GM06990 (cell line): ENCODE measurements around the gene FES.
A peak's percentile ranks its signal among the peaks of the same experiment; 100 is the strongest.
"Not testable (repeated sequence)": the region's sequence is repeated elsewhere in the genome, so short reads cannot be mapped to it uniquely, and the experiment has no call there.

Experiments
- DNase-seq: peaks from one replicate; pipeline ENCODE4 v3.0.0-alpha.2; 2011; ENCODE audit not compliant: insufficient read length; ENCODE audit errors: extremely low read depth
- H3K27me3 ChIP-seq: replicated peaks from 2 replicates; pipeline ENCODE4 v1.6.0; 2011; ENCODE audit warnings: low read length; ENCODE audit not compliant: control insufficient read depth, insufficient read depth
- H3K36me3 ChIP-seq: 2 replicates; pipeline ENCODE4 v1.5.1; 2011; ENCODE audit warnings: low read length; ENCODE audit not compliant: control insufficient read depth, insufficient read depth
- H3K4me3 ChIP-seq: replicated peaks from 2 replicates; pipeline ENCODE4 v1.5.1; 2011; ENCODE audit warnings: low read depth, mild to moderate bottlenecking, control low read depth, low read length
- CTCF ChIP-seq: IDR thresholded peaks from 2 replicates; pipeline ENCODE4 v1.5.1; 2011; ENCODE audit warnings: low read length, control low read depth, mild to moderate bottlenecking, inconsistent platforms; ENCODE audit not compliant: insufficient read depth, poor library complexity, severe bottlenecking

The FES gene

DNA sequence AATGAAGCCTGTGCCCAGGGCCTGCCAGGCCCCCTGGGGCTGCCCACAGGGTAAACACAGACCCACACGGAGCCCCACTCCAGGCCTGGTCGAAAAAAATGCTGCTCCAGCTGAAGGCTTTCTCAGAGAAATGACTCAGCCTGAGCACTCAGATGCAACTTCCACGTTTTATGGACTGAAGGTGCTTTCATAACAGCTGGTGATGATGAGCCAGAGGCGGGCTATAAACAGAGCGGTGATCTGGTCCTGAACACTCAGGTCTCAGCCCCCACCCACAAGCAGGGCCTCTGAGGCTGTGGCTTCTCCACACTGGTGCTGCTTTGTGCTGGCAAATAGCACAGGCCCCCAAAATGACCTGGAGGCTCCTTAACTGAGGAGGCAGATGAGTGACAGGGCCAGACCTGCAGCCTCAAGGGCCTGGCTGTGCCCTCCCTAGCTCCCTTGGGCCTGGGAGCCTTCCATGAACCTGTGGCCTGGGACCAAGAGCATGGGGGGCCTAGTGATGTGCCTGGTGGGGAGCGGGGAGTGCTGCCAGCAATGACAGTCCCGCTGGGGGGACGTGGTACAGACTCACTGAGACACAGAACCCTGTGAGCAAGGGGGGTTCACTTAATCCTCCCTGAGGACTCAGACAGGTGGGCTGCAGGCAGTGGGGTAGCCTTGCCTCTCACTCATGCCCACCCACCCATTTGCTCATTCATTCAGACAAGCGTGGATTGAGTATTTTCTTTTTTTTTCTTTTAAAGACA, 38.9 kb upstream of the FES start:
- no peaks in the 10 kb centered on the region for H3K27me3 ChIP-seq
- no peak overlapping the region for H3K4me3 ChIP-seq
- TF ChIP-seq CTCF: no peak
- peak; percentile 59 for DNase-seq
- H3K36me3 ChIP-seq: no peaks in the 10 kb centered on the region

DNA sequence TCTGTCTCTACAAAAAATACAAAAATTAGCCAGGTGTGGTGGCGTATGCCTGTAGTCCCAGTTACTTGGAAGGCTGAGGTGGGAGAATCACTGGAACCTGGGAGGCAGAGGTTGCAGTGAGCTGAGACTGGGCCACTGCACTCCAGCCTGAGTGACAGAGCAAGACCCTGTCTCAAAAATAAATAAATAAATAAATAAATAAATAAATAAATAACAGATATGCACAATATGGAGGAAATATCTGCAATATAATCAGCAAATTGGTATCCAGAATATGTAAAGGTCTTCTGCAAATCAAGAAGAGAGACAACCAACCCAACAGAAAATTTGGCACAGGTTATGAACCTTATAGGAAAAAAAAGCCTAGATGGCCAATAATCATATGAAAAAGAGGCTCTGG, 34.9 kb upstream of the FES start:
- not testable (repeated sequence) for H3K27me3 ChIP-seq, H3K4me3 ChIP-seq, DNase-seq, H3K36me3 ChIP-seq

GRCh38 chr15:90851114-90851513, 33.2 kb upstream of the FES start:
- Histone ChIP-seq H3K27me3 (no peaks in the 10 kb centered on the region), H3K36me3 (no peaks in the 10 kb centered on the region), H3K4me3 (no peak overlapping the region)
- no peak for DNase-seq
- no peak for TF ChIP-seq CTCF

DNA sequence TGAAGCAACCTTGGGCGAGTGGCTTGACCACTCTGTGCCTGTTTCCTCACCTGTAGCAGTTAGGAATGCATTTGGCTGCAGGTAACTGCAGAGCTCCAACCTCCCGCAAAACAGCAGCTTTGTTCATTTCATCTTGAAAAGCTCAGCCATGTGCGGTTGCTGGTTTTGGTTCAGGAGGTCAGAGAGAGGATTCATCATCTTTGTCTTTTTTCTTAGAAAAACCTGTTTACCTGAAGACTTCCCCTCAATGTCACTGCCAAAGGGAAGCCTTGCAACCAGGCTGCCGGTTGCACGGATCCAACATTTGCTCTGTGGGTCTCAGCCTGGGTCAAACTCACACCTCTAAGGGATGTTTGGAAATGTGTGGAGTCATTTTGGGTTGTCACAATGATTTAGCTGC, 32.4 kb upstream of the FES start:
- Histone ChIP-seq H3K36me3 (no peaks in the 10 kb centered on the region), H3K27me3 (no peaks in the 10 kb centered on the region), H3K4me3 (no peak overlapping the region)
- no peak for TF ChIP-seq CTCF
- no peak for DNase-seq

GRCh38 chr15:90855139-90855538, 29.2 kb upstream of the FES start:
- no peak for TF ChIP-seq CTCF
- Histone ChIP-seq H3K27me3 (no peaks in the 10 kb centered on the region), H3K4me3 (no peak overlapping the region), H3K36me3 (no peaks in the 10 kb centered on the region)
- no peak for DNase-seq

DNA sequence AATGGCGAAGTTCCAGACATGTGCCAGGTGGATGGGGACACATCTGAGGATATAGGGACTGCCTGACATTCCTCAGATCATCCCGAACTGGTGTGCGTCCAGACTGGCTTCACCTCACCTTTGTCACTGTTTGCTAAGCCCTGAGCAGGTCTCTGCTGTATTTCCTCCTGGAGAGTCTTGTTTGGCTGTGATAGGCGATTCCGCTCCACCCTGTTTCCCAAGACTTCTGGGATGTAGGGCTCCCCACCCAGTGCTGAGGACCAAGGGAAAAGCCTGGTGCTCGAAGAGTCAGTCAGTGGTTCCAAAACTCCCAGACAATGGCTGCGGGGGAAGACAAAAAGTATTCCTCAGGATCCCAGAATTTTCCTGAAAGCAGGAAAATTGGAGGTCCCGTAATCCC, 27.0 kb upstream of the FES start:
- H3K27me3 ChIP-seq: no peaks in the 10 kb centered on the region
- H3K4me3 ChIP-seq: no peak overlapping the region
- H3K36me3 ChIP-seq: no peaks in the 10 kb centered on the region
- no peak for TF ChIP-seq CTCF
- no peak for DNase-seq
